Measurements from ENCODE around the gene CALR. TPM values are rescaled to one million over a fixed set of nuclear protein-coding genes. Genes with fewer than 3 reads are reported as not detected.
A peak's percentile ranks its signal among the peaks of the same experiment; 100 is the strongest.
"Not testable (repeated sequence)": the region's sequence is repeated elsewhere in the genome, so short reads cannot be mapped to it uniquely, and the experiment has no call there.

Gene CALR
- total and polyA plus RNA-seq, 12 donors: 224 to 1,489 (median 613) TPM

- intact Hi-C loops (cut with DNase I): no loop called here
- Histone ChIP-seq H3K9me3 (replicated peaks in 1 of 3) (no peaks in the 10 kb centered on the region), H3K27ac (no peak overlapping the region), H3K27me3 (no peaks in the 10 kb centered on the region), H3K4me1 (replicated peaks in 1 of 2) (peaks cover 0 to 1% of the 10 kb centered on the region in 2 donors), H3K36me3 (replicated peaks in 1 of 2) (no peaks in the 10 kb centered on the region), H3K4me3 (no peak overlapping the region)
- no peak for DNase-seq
- TF ChIP-seq POLR2A (IDR thresholded peaks at IDR 0.05): no peak
- TF ChIP-seq CTCF (IDR thresholded peaks at IDR 0.05): no peak
- 87 to 96% (median 90%) methylated on average over 6 to 9 of the region's 9 CpGs for WGBS, 4 donors
Observed at GRCh38 chr19:12907166-12907565, 31.2 kb upstream of the CALR start.

GRCh38 chr19:12912571-12912970 is 25.8 kb upstream of the CALR start:
- peak overlapping the region in 1 of 5 donors; percentile 61 for H3K27ac ChIP-seq
- no peaks in the 10 kb centered on the region for H3K9me3 ChIP-seq (replicated peaks in 1 of 3)
- H3K27me3 ChIP-seq: no peaks in the 10 kb centered on the region
- H3K4me1 ChIP-seq (replicated peaks in 1 of 2): peaks cover 0 to 15% of the 10 kb centered on the region in 2 donors
- TF ChIP-seq CTCF (IDR thresholded peaks at IDR 0.05): no peak
- H3K36me3 ChIP-seq (replicated peaks in 1 of 2): no peaks in the 10 kb centered on the region
- no peak overlapping the region for H3K4me3 ChIP-seq
- 51 to 61% (median 54%) methylated on average over 4 of the region's 4 CpGs for WGBS, 4 donors
- no peak for DNase-seq
- intact Hi-C loops (cut with DNase I): no loop called here

- TF ChIP-seq CTCF (IDR thresholded peaks at IDR 0.05) (no peak), POLR2A (IDR thresholded peaks at IDR 0.05) (no peak)
- Histone ChIP-seq H3K9me3 (replicated peaks in 1 of 3) (no peaks in the 10 kb centered on the region), H3K36me3 (replicated peaks in 1 of 2) (no peaks in the 10 kb centered on the region), H3K4me3 (no peak overlapping the region), H3K27me3 (no peaks in the 10 kb centered on the region), H3K27ac (peak overlapping the region in 3 of 5 donors; percentile 36 to 76 (median 61)), H3K4me1 (replicated peaks in 1 of 2) (peaks cover 0 to 15% of the 10 kb centered on the region in 2 donors)
- peak in 6 of 7 donors; percentile 57 to 85 (median 64) for DNase-seq
- 19 to 34% (median 27%) methylated on average over 13 to 22 of the region's 22 CpGs for WGBS, 4 donors
- intact Hi-C loops (cut with DNase I): no loop called here
Observed at GRCh38 chr19:12913011-12913561, 25.3 kb upstream of the CALR start.

GRCh38 chr19:12913851-12914690 is 24.3 kb upstream of the CALR start:
- 53 to 72% (median 61%) methylated on average over 12 of the region's 12 CpGs for WGBS, 4 donors
- H3K9me3 ChIP-seq (replicated peaks in 1 of 3): no peaks in the 10 kb centered on the region
- peak overlapping the region in 2 of 5 donors; percentile 61 to 76 for H3K27ac ChIP-seq
- TF ChIP-seq POLR2A (IDR thresholded peaks at IDR 0.05) (no peak), CTCF (IDR thresholded peaks at IDR 0.05) (no peak)
- peak in 2 of 7 donors; percentile 36 to 41 for DNase-seq
- H3K4me1 ChIP-seq (replicated peaks in 1 of 2): peaks cover 0 to 15% of the 10 kb centered on the region in 2 donors
- H3K4me3 ChIP-seq: no peak overlapping the region
- intact Hi-C loops (cut with DNase I): no loop called here
- no peaks in the 10 kb centered on the region for H3K36me3 ChIP-seq (replicated peaks in 1 of 2)
- H3K27me3 ChIP-seq: no peaks in the 10 kb centered on the region

GRCh38 chr19:12915860-12916259 is 22.5 kb upstream of the CALR start:
- H3K9me3 ChIP-seq (replicated peaks in 1 of 3); DNase-seq; H3K27ac ChIP-seq; H3K36me3 ChIP-seq (replicated peaks in 1 of 2); H3K27me3 ChIP-seq; intact Hi-C loops (cut with DNase I); H3K4me3 ChIP-seq: not testable (repeated sequence)
- peaks cover 4 to 18% of the 10 kb centered on the region in 2 donors for H3K4me1 ChIP-seq (replicated peaks in 1 of 2)
- 72 to 90% (median 84%) methylated on average over 4 of the region's 4 CpGs for WGBS, 4 donors

All from adrenal gland (tissue), 12 donors.